ENCODE results near the gene LAX1. TPM values are rescaled to one million over a fixed set of nuclear protein-coding genes. Genes with fewer than 3 reads are reported as not detected.
A peak's percentile ranks its signal among the peaks of the same experiment; 100 is the strongest.

Gene LAX1, protein sequence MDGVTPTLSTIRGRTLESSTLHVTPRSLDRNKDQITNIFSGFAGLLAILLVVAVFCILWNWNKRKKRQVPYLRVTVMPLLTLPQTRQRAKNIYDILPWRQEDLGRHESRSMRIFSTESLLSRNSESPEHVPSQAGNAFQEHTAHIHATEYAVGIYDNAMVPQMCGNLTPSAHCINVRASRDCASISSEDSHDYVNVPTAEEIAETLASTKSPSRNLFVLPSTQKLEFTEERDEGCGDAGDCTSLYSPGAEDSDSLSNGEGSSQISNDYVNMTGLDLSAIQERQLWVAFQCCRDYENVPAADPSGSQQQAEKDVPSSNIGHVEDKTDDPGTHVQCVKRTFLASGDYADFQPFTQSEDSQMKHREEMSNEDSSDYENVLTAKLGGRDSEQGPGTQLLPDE
- 10 to 100 TPM; 21.7 to 23.9 TPM for total RNA-seq
- 53.4 to 66.1 reads per million in 2 donors for total RNA-seq

GRCh38 chr1:203765029-203765837 is at the start of gene LAX1:
TSS of gene LAX1 (plus strand) at chr1:203765183. CDS start at chr1:203765566, 383 bp downstream.
- peaks cover 45% of the 10 kb centered on the region for H3K4me1 Mint-ChIP-seq
- peak within 1 kb of the TSS; percentile 99 for H3K4me3 Mint-ChIP-seq
- no peaks in the 10 kb centered on the region for H3K27me3 Mint-ChIP-seq
- H3K36me3 Mint-ChIP-seq (ENCODE audit: low read depth) = peaks cover 2% of the 10 kb centered on the region
- ATAC-seq (peak; percentile 92), DNase-seq (peak; percentile 13 to 58 (median 48))
- peak within 1 kb of the TSS; percentile 97 for H3K27ac Mint-ChIP-seq
- no peaks in the 10 kb centered on the region for H3K9me3 ChIP-seq (ENCODE audit: control insufficient read depth, low read length, poor library complexity, severe bottlenecking)

DNA sequence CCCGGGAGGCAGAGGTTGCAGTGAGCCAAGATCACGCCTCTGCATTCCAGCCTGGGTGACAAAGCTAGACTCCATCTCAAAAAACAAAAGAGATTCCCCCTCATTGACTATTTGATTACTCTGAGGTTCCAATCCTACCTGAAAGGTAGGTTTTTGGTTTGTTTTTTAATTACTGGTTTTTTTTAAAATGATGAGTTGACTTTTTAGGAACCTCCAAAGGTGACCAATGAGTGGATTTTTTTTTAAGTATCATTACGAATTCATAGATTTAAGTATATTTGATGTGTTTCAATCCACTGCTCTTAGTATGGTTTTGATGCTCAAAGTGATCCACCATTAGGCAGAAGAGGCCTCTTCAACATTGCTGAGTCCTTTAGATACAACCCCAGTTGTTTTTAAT is 47.9 kb upstream of the LAX1 start:
- Mint-ChIP-seq H3K36me3 (ENCODE audit: low read depth) (no peaks in the 10 kb centered on the region), H3K4me3 (no peak overlapping the region), H3K27ac (no peak overlapping the region), H3K27me3 (no peaks in the 10 kb centered on the region), H3K4me1 (no peaks in the 10 kb centered on the region)
- no peaks in the 10 kb centered on the region for H3K9me3 ChIP-seq (ENCODE audit: control insufficient read depth, low read length, poor library complexity, severe bottlenecking)
- ATAC-seq (no peak), DNase-seq (no peak)

DNA sequence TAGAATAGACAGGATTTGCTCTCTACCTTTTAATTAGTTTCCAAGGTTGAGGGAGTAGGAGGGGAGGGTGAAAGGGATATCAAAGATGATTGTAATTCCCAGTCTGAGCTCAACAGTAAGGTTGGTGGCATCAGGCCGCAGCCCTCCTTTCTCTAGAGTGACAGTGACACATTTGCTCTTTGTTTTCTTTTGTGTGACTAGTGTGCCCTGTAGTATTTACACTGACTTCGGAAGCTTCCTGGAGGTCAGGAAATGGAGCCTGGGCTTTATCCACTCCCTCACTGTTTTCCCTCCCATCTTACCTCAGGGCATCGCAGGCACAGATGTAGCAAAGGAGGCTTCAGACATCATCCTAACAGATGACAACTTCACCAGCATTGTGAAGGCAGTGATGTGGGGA is 44.7 kb upstream of the LAX1 start:
- H3K36me3 Mint-ChIP-seq (ENCODE audit: low read depth) = peaks cover 5% of the 10 kb centered on the region

GRCh38 chr1:203722909-203723308 is 42.1 kb upstream of the LAX1 start:
- ATAC-seq (no peak), DNase-seq (no peak)
- H3K4me3 Mint-ChIP-seq = no peak overlapping the region
- H3K4me1 Mint-ChIP-seq = peaks cover 3% of the 10 kb centered on the region
- peak overlapping the region; percentile 88 for H3K27ac Mint-ChIP-seq
- H3K9me3 ChIP-seq (ENCODE audit: control insufficient read depth, low read length, poor library complexity, severe bottlenecking) = no peaks in the 10 kb centered on the region
- peaks cover 7% of the 10 kb centered on the region for H3K36me3 Mint-ChIP-seq (ENCODE audit: low read depth)
- H3K27me3 Mint-ChIP-seq = no peaks in the 10 kb centered on the region

More for the DNA sequence above, 44.7 kb upstream of the LAX1 start:
- Mint-ChIP-seq H3K27me3 (no peaks in the 10 kb centered on the region), H3K4me1 (peaks cover 3% of the 10 kb centered on the region), H3K27ac (no peak overlapping the region), H3K4me3 (no peak overlapping the region)
- no peaks in the 10 kb centered on the region for H3K9me3 ChIP-seq (ENCODE audit: control insufficient read depth, low read length, poor library complexity, severe bottlenecking)
- DNase-seq = no peak
- no peak for ATAC-seq

GRCh38 chr1:203726417-203726867 is 38.5 kb upstream of the LAX1 start:
- peak overlapping the region; percentile 66 for H3K27ac Mint-ChIP-seq
- H3K4me1 Mint-ChIP-seq = peaks cover 6% of the 10 kb centered on the region
- DNase-seq (no peak), ATAC-seq (no peak)
- H3K27me3 Mint-ChIP-seq = no peaks in the 10 kb centered on the region
- peaks cover 13% of the 10 kb centered on the region for H3K36me3 Mint-ChIP-seq (ENCODE audit: low read depth)
- H3K9me3 ChIP-seq (ENCODE audit: control insufficient read depth, low read length, poor library complexity, severe bottlenecking) = no peaks in the 10 kb centered on the region
- H3K4me3 Mint-ChIP-seq = no peak overlapping the region

DNA sequence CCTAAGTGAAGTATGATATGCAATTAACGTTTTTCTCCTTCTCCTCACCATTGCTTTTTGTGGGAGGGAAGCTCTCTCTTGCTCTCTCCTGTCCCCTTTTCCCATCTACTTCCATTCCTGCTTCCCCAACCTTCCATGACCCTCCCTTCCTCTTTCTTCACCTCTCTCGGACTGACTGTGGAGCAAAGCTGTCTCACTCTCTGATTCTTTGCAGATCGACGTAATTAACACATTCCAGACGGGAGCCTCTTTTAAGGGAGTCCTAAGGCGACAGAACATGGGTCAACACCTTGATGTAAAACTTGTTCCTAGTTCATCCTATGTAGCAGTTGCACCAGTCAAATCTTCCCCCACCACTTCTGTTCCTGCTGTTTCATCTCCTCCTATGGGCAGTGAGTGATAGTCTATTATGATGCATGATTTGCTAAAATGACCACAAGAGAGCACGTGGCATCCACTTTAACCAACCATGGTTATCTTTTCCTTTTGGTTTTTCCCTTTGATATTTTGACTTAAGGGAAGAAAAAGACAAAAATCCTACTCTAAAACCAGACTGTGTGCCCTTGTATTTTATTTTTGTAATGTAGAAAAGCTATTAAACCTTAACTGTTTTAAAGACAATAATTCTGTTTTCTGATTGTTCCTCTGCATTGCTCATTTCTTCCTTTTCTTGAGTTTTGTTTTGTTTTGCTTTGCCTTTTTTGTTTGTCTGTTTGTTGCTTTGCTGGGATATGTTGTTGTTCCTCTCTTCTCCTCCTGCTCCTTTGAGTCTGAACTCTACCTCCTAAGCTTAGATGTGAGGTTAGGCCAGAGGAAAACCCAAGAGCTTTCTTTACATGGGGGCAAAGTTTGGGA is 31.7 kb upstream of the LAX1 start:
- Mint-ChIP-seq H3K36me3 (ENCODE audit: low read depth) (peaks cover 14% of the 10 kb centered on the region), H3K4me1 (peaks cover 19% of the 10 kb centered on the region), H3K4me3 (peak overlapping the region; percentile 28), H3K27ac (peak overlapping the region; percentile 89), H3K27me3 (no peaks in the 10 kb centered on the region)
- H3K9me3 ChIP-seq (ENCODE audit: control insufficient read depth, low read length, poor library complexity, severe bottlenecking) = no peaks in the 10 kb centered on the region
- DNase-seq = no peak
- no peak for ATAC-seq

DNA sequence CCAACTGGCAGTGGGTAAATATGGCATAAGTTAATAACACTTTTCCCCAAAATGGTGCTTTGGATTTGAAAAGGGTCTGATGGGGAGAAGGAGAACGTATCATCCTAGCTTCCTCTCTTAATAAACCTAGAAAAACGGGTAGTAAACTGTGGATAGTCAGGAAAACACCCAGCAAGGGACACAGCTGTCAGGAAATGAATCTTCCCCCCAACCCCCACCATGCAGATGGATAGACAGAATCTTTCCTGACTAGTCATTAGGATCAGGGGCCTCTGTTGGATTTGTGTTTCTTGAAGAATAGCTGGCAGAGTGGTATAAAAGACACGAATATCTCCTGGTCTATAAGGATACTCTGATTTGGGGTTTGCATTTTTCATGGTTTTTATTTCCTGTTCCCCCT is 22.5 kb upstream of the LAX1 start:
- DNase-seq (no peak), ATAC-seq (no peak)
- Mint-ChIP-seq H3K27ac (peak overlapping the region; percentile 32), H3K4me3 (no peak overlapping the region), H3K4me1 (peaks cover 30% of the 10 kb centered on the region), H3K27me3 (no peaks in the 10 kb centered on the region), H3K36me3 (ENCODE audit: low read depth) (peaks cover 14% of the 10 kb centered on the region)
- H3K9me3 ChIP-seq (ENCODE audit: control insufficient read depth, low read length, poor library complexity, severe bottlenecking) = no peaks in the 10 kb centered on the region

DNA sequence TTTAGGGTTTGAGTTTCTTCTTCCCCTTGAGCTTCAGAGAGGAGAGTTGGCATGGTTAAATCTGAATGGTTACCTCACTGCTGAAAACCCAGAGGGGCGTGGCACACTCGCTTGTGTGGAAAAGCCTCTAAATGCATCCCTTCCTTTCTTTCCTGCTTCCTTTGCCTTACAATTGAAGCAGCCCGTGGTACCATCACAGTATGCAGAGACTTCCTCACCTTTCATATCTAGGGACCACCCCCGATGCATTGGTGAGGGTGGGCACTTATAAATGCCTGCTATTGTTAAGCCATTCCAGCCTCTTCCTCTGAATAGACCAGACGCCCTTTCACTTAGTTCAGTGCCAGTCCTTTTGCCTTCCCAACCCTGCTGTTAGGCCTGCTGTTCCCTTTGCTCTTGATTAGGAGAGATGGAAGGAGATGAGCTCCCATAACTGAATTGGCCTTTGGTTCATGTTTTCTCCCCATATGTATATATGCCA is 21.9 kb upstream of the LAX1 start:
- Mint-ChIP-seq H3K4me3 (no peak overlapping the region), H3K36me3 (ENCODE audit: low read depth) (peaks cover 14% of the 10 kb centered on the region), H3K27me3 (no peaks in the 10 kb centered on the region), H3K27ac (peak overlapping the region; percentile 96), H3K4me1 (peaks cover 27% of the 10 kb centered on the region)
- ATAC-seq = no peak
- no peak for DNase-seq
- H3K9me3 ChIP-seq (ENCODE audit: control insufficient read depth, low read length, poor library complexity, severe bottlenecking) = no peaks in the 10 kb centered on the region

GRCh38 chr1:203744075-203744972 is 20.7 kb upstream of the LAX1 start:
- H3K27ac Mint-ChIP-seq = peak overlapping the region; percentile 96
- DNase-seq (peak in 2 of 3 donors; percentile 19 to 24), ATAC-seq (peak; percentile 95)
- H3K4me3 Mint-ChIP-seq = peak overlapping the region; percentile 81
- H3K9me3 ChIP-seq (ENCODE audit: control insufficient read depth, low read length, poor library complexity, severe bottlenecking) = no peaks in the 10 kb centered on the region
- H3K4me1 Mint-ChIP-seq = peaks cover 23% of the 10 kb centered on the region
- H3K27me3 Mint-ChIP-seq = no peaks in the 10 kb centered on the region
- peaks cover 9% of the 10 kb centered on the region for H3K36me3 Mint-ChIP-seq (ENCODE audit: low read depth)

DNA sequence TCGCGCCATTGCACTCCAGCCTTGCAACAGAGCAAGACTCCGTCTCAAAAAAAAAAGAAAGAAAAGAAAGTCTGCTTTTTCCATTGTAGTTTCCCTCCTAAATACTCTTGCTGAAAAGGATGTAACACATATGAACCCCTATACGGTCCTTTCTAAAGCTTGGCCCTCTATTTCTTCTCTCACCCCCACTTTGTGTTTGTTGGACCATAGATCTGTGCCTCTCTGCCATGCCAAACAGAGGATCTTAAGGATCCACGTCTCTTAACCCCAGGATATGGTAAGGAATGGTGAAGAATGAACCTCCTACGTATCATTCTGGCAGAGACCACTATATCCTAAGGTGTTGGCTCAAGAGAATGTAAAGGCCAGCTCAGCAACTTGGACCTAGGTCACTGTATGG is 18.7 kb upstream of the LAX1 start:
- Mint-ChIP-seq H3K36me3 (ENCODE audit: low read depth) (peaks cover 4% of the 10 kb centered on the region), H3K27me3 (no peaks in the 10 kb centered on the region), H3K27ac (no peak overlapping the region), H3K4me1 (peaks cover 21% of the 10 kb centered on the region), H3K4me3 (no peak overlapping the region)
- no peak for ATAC-seq
- H3K9me3 ChIP-seq (ENCODE audit: control insufficient read depth, low read length, poor library complexity, severe bottlenecking) = no peaks in the 10 kb centered on the region
- no peak for DNase-seq

- no peaks in the 10 kb centered on the region for H3K9me3 ChIP-seq (ENCODE audit: control insufficient read depth, low read length, poor library complexity, severe bottlenecking)
- Mint-ChIP-seq H3K27ac (no peak overlapping the region), H3K36me3 (ENCODE audit: low read depth) (no peaks in the 10 kb centered on the region), H3K4me3 (no peak overlapping the region), H3K4me1 (peaks cover 18% of the 10 kb centered on the region), H3K27me3 (no peaks in the 10 kb centered on the region)
- DNase-seq = no peak
- ATAC-seq = no peak
These were observed 13.9 kb upstream of the LAX1 start for GRCh38 chr1:203751051-203751450.

Data from T-helper 17 cell (primary cell).